K562 (cell line): ENCODE data around the gene MCEMP1. TPM values are rescaled to one million over a fixed set of nuclear protein-coding genes. Genes with fewer than 3 reads are reported as not detected.
A peak's percentile ranks its signal among the peaks of the same experiment; 100 is the strongest.

Experiments
- ATAC-seq: fragments of 200-7000 bp; cut with Tn5 transposase; 3 replicates; pipeline ENCODE4 v1.9.1; 2020; ENCODE audit warnings: moderate library complexity
- BruUV-seq: library from RNA; stranded (reverse); fragments of 400-500 nt; replicated peaks from 2 replicates; lab custom pipeline; 2021; lab: Mats Ljungman, UMichigan
- CTCF ChIA-PET: fragments of 300-600 bp; formaldehyde crosslinking; extraction: SDS; loops from one replicate; lab custom pipeline; 2021; ENCODE audit warnings: low intra/inter-chr PET ratio; lab: Yijun Ruan, JAX
- POLR2A ChIA-PET: fragments of 300-600, 350-650 bp; sonication (Branson Sonifier 250); formaldehyde crosslinking; extraction: SDS; loops from one replicate; lab custom pipeline; 2021; ENCODE audit warnings: antibody characterized with exemption, inconsistent platforms; lab: Yijun Ruan, JAX
- DNase-seq, 4 experiments: peaks; one replicate each; pipeline versions ENCODE4 v3.0.0 to v3.0.0-alpha.2; 2011 to 2018; ENCODE audit warnings: low spot score in 3 of 4, mixed read lengths in 3 of 4; ENCODE audit errors: extremely low read depth in 1 of 4
- FAIRE-seq: peaks from 2 replicates; lab custom pipeline; 2011; peaks lifted over from hg19 to GRCh38; lab: Jason Lieb, UNC
- H2AFZ ChIP-seq: 2 replicates; pipeline ENCODE4 v1.6.0; 2011; ENCODE audit warnings: low read depth, low read length, control low read depth, inconsistent platforms
- H3K27ac ChIP-seq: fragments of 200-600 bp; 3 replicates; pipeline ENCODE4 v1.8.0; 2011; ENCODE audit warnings: low read depth, mild to moderate bottlenecking, control low read depth, inconsistent platforms, low read length, moderate library complexity, mixed read lengths; ENCODE audit errors: extremely low read depth
- H3K27me3 ChIP-seq, 2 experiments: fragments of 300-600 bp in 1 of 2; 2 replicates in 1 of 2; 3 replicates in 1 of 2; pipeline versions ENCODE4 v1.6.0 to v1.8.0; 2011; ENCODE audit warnings: inconsistent platforms in 2 of 2, low read length in 2 of 2, mild to moderate bottlenecking in 1 of 2, mixed read lengths in 1 of 2, moderate library complexity in 1 of 2; ENCODE audit not compliant: control insufficient read depth in 2 of 2, insufficient read depth in 2 of 2
- H3K36me3 ChIP-seq: fragments of 300-600 bp; 3 replicates; pipeline ENCODE4 v1.8.0; 2011; ENCODE audit warnings: mild to moderate bottlenecking, low read length, inconsistent platforms; ENCODE audit not compliant: control insufficient read depth, insufficient read depth
- H3K4me1 ChIP-seq, 2 experiments: fragments of 200-600 bp in 1 of 2; replicated peaks in 1 of 2; 2 replicates in 1 of 2; 3 replicates in 1 of 2; pipeline versions ENCODE4 v1.5.1 to v1.8.0; 2011; ENCODE audit warnings: inconsistent platforms in 2 of 2, low read length in 2 of 2, mild to moderate bottlenecking in 1 of 2, mixed read lengths in 1 of 2, moderate library complexity in 1 of 2; ENCODE audit not compliant: control insufficient read depth in 2 of 2, insufficient read depth in 2 of 2
- H3K4me2 ChIP-seq: 2 replicates; pipeline ENCODE4 v1.6.1; 2011; ENCODE audit warnings: low read length, control low read depth, inconsistent platforms, mixed read lengths; ENCODE audit not compliant: insufficient read depth
- H3K4me3 ChIP-seq: fragments of 200-600 bp; sonication (generic), shearing (Covaris generic); 2 replicates; pipeline ENCODE4 v1.5.1; 2016; ENCODE audit warnings: control low read depth, inconsistent platforms
- H3K79me2 ChIP-seq: fragments of 200-600 bp; 3 replicates; pipeline ENCODE4 v1.8.0; 2011; ENCODE audit warnings: low read length, inconsistent platforms; ENCODE audit not compliant: control insufficient read depth, insufficient read depth
- H3K9ac ChIP-seq, 2 experiments: 2 replicates each; pipeline versions ENCODE4 v1.6.0 to v1.6.1; 2011; ENCODE audit warnings: low read depth in 2 of 2, low read length in 2 of 2, control low read depth in 1 of 2, inconsistent platforms in 1 of 2, mild to moderate bottlenecking in 1 of 2, mixed read lengths in 1 of 2; ENCODE audit not compliant: insufficient read depth in 1 of 2
- H3K9me1 ChIP-seq: one replicate; pipeline ENCODE4 v1.6.0; 2011; ENCODE audit warnings: inconsistent platforms, mild to moderate bottlenecking, low read length, moderate library complexity; ENCODE audit not compliant: control insufficient read depth, insufficient read depth
- H3K9me3 ChIP-seq: replicated peaks from 2 replicates; pipeline ENCODE4 v1.5.1; 2011; ENCODE audit warnings: low read depth, low read length, inconsistent platforms; ENCODE audit not compliant: control insufficient read depth, insufficient read depth
- H4K20me1 ChIP-seq: replicated peaks from 2 replicates; pipeline ENCODE4 v1.6.1; 2011; ENCODE audit warnings: low read length, inconsistent platforms, mixed read lengths; ENCODE audit not compliant: control insufficient read depth, insufficient read depth
- ATF1 ChIP-seq, 2 experiments: fragments of 450-650 bp in 1 of 2; IDR thresholded peaks; 2 replicates each; pipeline ENCODE4 v1.6.1; 2016; ENCODE audit warnings: missing compliant biosample characterization in 1 of 2, missing genetic modification characterization in 1 of 2
- BRCA1 ChIP-seq, 2 experiments: fragments of 450-650 bp in 1 of 2; sonication (generic) in 1 of 2; formaldehyde crosslinking in 1 of 2; IDR thresholded peaks; 2 replicates each; pipeline versions ENCODE4 v1.5.0 to v1.6.1; 2017 to 2020; ENCODE audit warnings: mild to moderate bottlenecking in 1 of 2, missing genetic modification reagents in 1 of 2
- FUS ChIP-seq: fragments of 200-400 bp; formaldehyde crosslinking; optimal IDR thresholded peaks from 2 replicates; pipeline ENCODE3; 2017; ENCODE audit warnings: low read depth, low read length
- POLR2A ChIP-seq: fragments of 450-650 bp; conservative IDR thresholded peaks from 2 replicates; pipeline ENCODE4 v1.6.1; 2016
- POLR2B ChIP-seq: fragments of 450-650 bp; IDR thresholded peaks from 2 replicates; pipeline ENCODE4 v1.6.1; 2018; ENCODE audit warnings: low read depth; ENCODE audit not compliant: partially characterized antibody
- POLR2G ChIP-seq: fragments of 200-400 bp; formaldehyde crosslinking; IDR thresholded peaks from 2 replicates; pipeline ENCODE4 v1.6.1; 2017; ENCODE audit warnings: low read depth, mild to moderate bottlenecking, antibody characterized with exemption, low read length, moderate library complexity
- PTBP1 ChIP-seq: fragments of 200-400 bp; formaldehyde crosslinking; IDR thresholded peaks from 2 replicates; pipeline ENCODE4 v1.6.1; 2017; ENCODE audit warnings: low read depth, low read length
- RBFOX2 ChIP-seq: fragments of 200-400 bp; formaldehyde crosslinking; IDR thresholded peaks from 2 replicates; pipeline ENCODE4 v1.6.1; 2017; ENCODE audit warnings: low read depth, mild to moderate bottlenecking, low read length, moderate library complexity
- RBM22 ChIP-seq: fragments of 200-400 bp; formaldehyde crosslinking; IDR thresholded peaks from 2 replicates; pipeline ENCODE4 v1.6.1; 2018; ENCODE audit warnings: low read length, low read depth; ENCODE audit not compliant: poor library complexity, severe bottlenecking
- WGBS: fragments of 100-300 bp; shearing (Covaris generic); methylation state at CpG from one replicate; pipeline ENCODE4 v1.1.6; 2016; ENCODE audit warnings: low coverage, mixed read lengths; ENCODE audit not compliant: insufficient coverage; ENCODE audit errors: missing lambda C conversion rate; 5-methylcytosine and 5-hydroxymethylcytosine counted together
- in situ Hi-C: fragments of 300-500 bp; cut with MboI; formaldehyde crosslinking; loops from 4 replicates; pipeline ENCODE4 v1.15.0; 2018; ENCODE audit warnings: inconsistent platforms, mixed read lengths
- intact Hi-C: fragments of 100-400 bp; cut with micrococcal nuclease; formaldehyde crosslinking; loops from 2 replicates; pipeline ENCODE4 v1.14.2; 2022
- polyA plus RNA-seq, 8 experiments: library from polyadenylated mRNA; depleted of rRNA in 4 of 8; stranded (reverse) in 5 of 8; unstranded in 3 of 8; fragments of >200 nt; fragmentation: Nextera tagmentation in 2 of 8; fragmentation: Illumina TruSeq in 1 of 8; extraction: Ambion mirVana in 2 of 8; extraction: Trizol in 1 of 8; gene quantifications; 2 replicates each; pipeline versions ENCODE4 v1.2.1 to v1.2.3, GENCODE V29; 2011 to 2014; ENCODE audit warnings: inconsistent platforms in 1 of 8, missing spikeins in 1 of 8
- total RNA-seq, 7 experiments: library from RNA; depleted of rRNA in 6 of 7; stranded (reverse); fragments of >200 nt in 6 of 7; fragmentation: Illumina TruSeq in 2 of 7; extraction: Trizol in 2 of 7; gene quantifications; 2 replicates each; pipeline versions ENCODE4 v1.2.1 to v1.2.3, GENCODE V29; 2011 to 2021; ENCODE audit warnings: low replicate concordance in 1 of 7

The MCEMP1 gene
- total and polyA plus RNA-seq, 9 of the 15 experiments (the other 6 are each of a cell fraction or from before 2014, with no cell fraction given) = 0.11 to 1.8 (median 0.51) TPM

- H3K9me3 ChIP-seq = no peaks in the 10 kb centered on the region
- H3K9ac ChIP-seq = peak overlapping the region in 1 of 2 experiments; percentile 45; a peak in 1 of 4 replicates
- TF ChIP-seq POLR2B (peak; percentile 21), ATF1 (CRISPR knock-in tag; IDR thresholded peaks at IDR 0.05) (no peak), ATF1 (tag; IDR thresholded peaks at IDR 0.05) (no peak), FUS (no peak), BRCA1 (IDR thresholded peaks at IDR 0.05) (no peak), BRCA1 (CRISPR knock-in tag; IDR thresholded peaks at IDR 0.05) (no peak), POLR2A (0 out of 2 replicates have a peak, but pooled peaks have one; percentile 21), PTBP1 (peak; percentile 85), RBFOX2 (peak; percentile 59), POLR2G (peak; percentile 63), RBM22 (peak; percentile 29)
- FAIRE-seq (no peak), DNase-seq (no peak), ATAC-seq (no peak)
- H3K9me1 ChIP-seq = no peaks in the 10 kb centered on the region
- H3K27me3 ChIP-seq = no peaks in the 10 kb centered on the region
- WGBS = 94% methylated on average over 12 of the region's 20 CpGs
- H2AFZ ChIP-seq = no peak overlapping the region
- peaks cover 0 to 59% of the 10 kb centered on the region in 2 experiments; a peak in 4 of 5 replicates for H3K4me1 ChIP-seq
- BruUV-seq = no TSS peak
- ChIA-PET CTCF (no interaction called here), POLR2A (no interaction called here)
- H4K20me1 ChIP-seq = peaks cover 7% of the 10 kb centered on the region
- H3K27ac ChIP-seq = no peak overlapping the region; the same call in 2 of the 3 replicates
- in situ Hi-C loops (no loop called here), intact Hi-C loops (no loop called here)
- no peak overlapping the region for H3K4me2 ChIP-seq
- peaks cover 50% of the 10 kb centered on the region; the same call in 2 of the 3 replicates for H3K36me3 ChIP-seq
- no peak overlapping the region for H3K4me3 ChIP-seq
- no peaks in the 10 kb centered on the region; the same call in 2 of the 3 replicates for H3K79me2 ChIP-seq
Measured at GRCh38 chr19:7645656-7646425, 31.0 kb upstream of the MCEMP1 start.
